Trophoblast cell (in vitro differentiated cells and primary cell): Measurements from ENCODE around the gene NME3.

Experiments
- DNase-seq, 2 donors: peaks; one replicate each; pipeline ENCODE4 v3.0.0-alpha.2; 2016
- H2AFZ ChIP-seq: 2 replicates; pipeline ENCODE4 v1.6.1; 2013; ENCODE audit warnings: low read length, moderate library complexity, mild to moderate bottlenecking; ENCODE audit not compliant: insufficient read depth, poor library complexity
- H2AK5ac ChIP-seq: 2 replicates; pipeline ENCODE4 v1.6.1; 2013; ENCODE audit warnings: mild to moderate bottlenecking, low read length
- H2BK120ac ChIP-seq: 2 replicates; pipeline ENCODE4 v1.6.1; 2013; ENCODE audit warnings: low read length, mild to moderate bottlenecking, moderate library complexity; ENCODE audit not compliant: insufficient read depth, poor library complexity
- H2BK12ac ChIP-seq: 2 replicates; pipeline ENCODE4 v1.6.1; 2013; ENCODE audit warnings: mild to moderate bottlenecking, low read length, moderate library complexity
- H2BK5ac ChIP-seq: 2 replicates; pipeline ENCODE4 v1.6.1; 2013; ENCODE audit warnings: low read length, low read depth, moderate library complexity, mild to moderate bottlenecking; ENCODE audit not compliant: poor library complexity
- H3K14ac ChIP-seq: 2 replicates; pipeline ENCODE4 v1.6.1; 2013; ENCODE audit warnings: mild to moderate bottlenecking, low read length
- H3K18ac ChIP-seq: 2 replicates; pipeline ENCODE4 v1.6.1; 2013; ENCODE audit warnings: mild to moderate bottlenecking, low read length
- H3K23ac ChIP-seq: 2 replicates; pipeline ENCODE4 v1.6.1; 2013; ENCODE audit warnings: low read length
- H3K27ac ChIP-seq: 2 replicates; pipeline ENCODE4 v1.5.1; 2013; ENCODE audit warnings: low read depth, mild to moderate bottlenecking, inconsistent platforms, low read length, moderate library complexity
- H3K27me3 ChIP-seq: 2 replicates; pipeline ENCODE4 v1.6.1; 2013; ENCODE audit warnings: inconsistent platforms, mild to moderate bottlenecking, low read length, moderate library complexity; ENCODE audit not compliant: insufficient read depth
- H3K36me3 ChIP-seq, 2 experiments: 1 replicate in 1 of 2; 2 replicates in 1 of 2; pipeline ENCODE4 v1.6.1; 2013; ENCODE audit warnings: low read length in 2 of 2, mild to moderate bottlenecking in 2 of 2, moderate library complexity in 1 of 2; ENCODE audit not compliant: insufficient read depth in 2 of 2, control insufficient read depth in 1 of 2
- H3K4ac ChIP-seq: 2 replicates; pipeline ENCODE4 v1.6.1; 2013; ENCODE audit warnings: low read depth, mild to moderate bottlenecking, low read length, moderate library complexity
- H3K4me1 ChIP-seq, 2 experiments: 1 replicate in 1 of 2; 2 replicates in 1 of 2; pipeline ENCODE4 v1.6.1; 2013; ENCODE audit warnings: low read length in 2 of 2, mild to moderate bottlenecking in 2 of 2, moderate library complexity in 1 of 2; ENCODE audit not compliant: insufficient read depth in 2 of 2, control insufficient read depth in 1 of 2
- H3K4me2 ChIP-seq: 2 replicates; pipeline ENCODE4 v1.6.1; 2013; ENCODE audit warnings: inconsistent platforms, mild to moderate bottlenecking, low read length, moderate library complexity
- H3K4me3 ChIP-seq: 2 replicates; pipeline ENCODE4 v1.5.1; 2013; ENCODE audit warnings: mild to moderate bottlenecking, low read depth, low read length, inconsistent platforms
- H3K79me1 ChIP-seq: one replicate; pipeline ENCODE4 v1.6.1; 2013; ENCODE audit warnings: low read length
- H3K79me2 ChIP-seq: 2 replicates; pipeline ENCODE4 v1.6.1; 2013; ENCODE audit warnings: low read length, mild to moderate bottlenecking; ENCODE audit not compliant: control insufficient read depth, insufficient read depth, poor library complexity
- H3K9ac ChIP-seq: 2 replicates; pipeline ENCODE4 v1.6.1; 2013; ENCODE audit warnings: mild to moderate bottlenecking, low read length
- H3K9me3 ChIP-seq: 2 replicates; pipeline ENCODE4 v1.6.1; 2013; ENCODE audit warnings: low read depth, mild to moderate bottlenecking, control low read depth, inconsistent platforms, low read length; ENCODE audit not compliant: insufficient read depth
- H4K12ac ChIP-seq: 2 replicates; pipeline ENCODE4 v1.6.1; 2013; ENCODE audit warnings: low read depth, mild to moderate bottlenecking, low read length, moderate library complexity
- H4K8ac ChIP-seq: 2 replicates; pipeline ENCODE4 v1.6.1; 2013; ENCODE audit warnings: low read depth, mild to moderate bottlenecking, low read length, moderate library complexity
- H4K91ac ChIP-seq: one replicate; pipeline ENCODE4 v1.6.1; 2013; ENCODE audit warnings: low read depth, mild to moderate bottlenecking, low read length, moderate library complexity
- WGBS: extraction: QIAGEN DNeasy Blood & Tissue Kit; methylation state at CpG from one replicate; pipeline ENCODE4 v1.1.7; 2013; ENCODE audit warnings: missing lambda C conversion rate; ENCODE audit not compliant: insufficient read length, insufficient coverage; ENCODE audit errors: extremely low coverage; 5-methylcytosine and 5-hydroxymethylcytosine counted together

NME3 gene

GRCh38 chr16:1743376-1744337, 27.7 kb downstream of the NME3 start:
- WGBS = no CpG with 5 or more reads among the region's 32 CpGs
- Histone ChIP-seq H3K14ac (no peak overlapping the region), H3K18ac (no peak overlapping the region), H3K27ac (no peak overlapping the region), H2AFZ (no peak overlapping the region), H4K12ac (no peak overlapping the region), H3K79me1 (peaks cover 20% of the 10 kb centered on the region), H3K4me2 (no peak overlapping the region), H3K27me3 (no peaks in the 10 kb centered on the region), H4K91ac (no peak overlapping the region), H3K4me3 (no peak overlapping the region), H3K36me3 (peaks cover 36 to 38% of the 10 kb centered on the region in 2 experiments), H3K4me1 (peaks cover 26 to 32% of the 10 kb centered on the region in 2 experiments), H3K23ac (no peak overlapping the region), H2AK5ac (no peak overlapping the region), H4K8ac (no peak overlapping the region), H3K4ac (no peak overlapping the region), H3K9ac (no peak overlapping the region), H2BK120ac (no peak overlapping the region), H2BK5ac (no peak overlapping the region), H3K9me3 (peaks cover 23% of the 10 kb centered on the region), H2BK12ac (peak overlapping the region; percentile 5), H3K79me2 (peaks cover 15% of the 10 kb centered on the region)
- DNase-seq = no peak

GRCh38 chr16:1741553-1742165, 29.7 kb downstream of the NME3 start:
- Histone ChIP-seq H3K4me1 (peaks cover 19 to 25% of the 10 kb centered on the region in 2 experiments), H3K27me3 (no peaks in the 10 kb centered on the region), H3K9me3 (peaks cover 41% of the 10 kb centered on the region), H3K14ac (no peak overlapping the region), H4K8ac (no peak overlapping the region), H3K9ac (no peak overlapping the region), H2BK5ac (no peak overlapping the region), H3K27ac (no peak overlapping the region), H2AK5ac (no peak overlapping the region), H3K4ac (no peak overlapping the region), H3K79me2 (peaks cover 10% of the 10 kb centered on the region), H3K18ac (no peak overlapping the region), H4K91ac (no peak overlapping the region), H3K23ac (no peak overlapping the region), H3K4me2 (no peak overlapping the region), H3K4me3 (no peak overlapping the region), H2BK12ac (no peak overlapping the region), H4K12ac (no peak overlapping the region), H3K36me3 (peaks cover 16 to 20% of the 10 kb centered on the region in 2 experiments), H3K79me1 (peaks cover 14% of the 10 kb centered on the region), H2BK120ac (no peak overlapping the region), H2AFZ (no peak overlapping the region)
- DNase-seq = no peak
- no CpG with 5 or more reads among the region's 19 CpGs for WGBS

- DNase-seq = no peak
- Histone ChIP-seq H3K18ac (no peak overlapping the region), H4K12ac (no peak overlapping the region), H3K4me3 (peak overlapping the region; percentile 1), H4K8ac (no peak overlapping the region), H3K23ac (no peak overlapping the region), H2BK12ac (no peak overlapping the region), H2AK5ac (no peak overlapping the region), H3K9ac (no peak overlapping the region), H4K91ac (no peak overlapping the region), H3K4ac (no peak overlapping the region), H2BK120ac (no peak overlapping the region), H2AFZ (no peak overlapping the region), H3K4me2 (no peak overlapping the region), H3K14ac (no peak overlapping the region), H3K36me3 (peaks cover 16 to 20% of the 10 kb centered on the region in 2 experiments), H3K79me1 (peaks cover 8% of the 10 kb centered on the region), H2BK5ac (no peak overlapping the region), H3K9me3 (peaks cover 48% of the 10 kb centered on the region), H3K4me1 (peaks cover 13 to 20% of the 10 kb centered on the region in 2 experiments), H3K27ac (no peak overlapping the region), H3K27me3 (no peaks in the 10 kb centered on the region), H3K79me2 (peaks cover 6% of the 10 kb centered on the region)
- no CpG with 5 or more reads among the region's 30 CpGs for WGBS
These were observed 30.4 kb downstream of the NME3 start for GRCh38 chr16:1740781-1741490.

- Histone ChIP-seq H3K23ac (no peak overlapping the region), H3K14ac (no peak overlapping the region), H4K12ac (no peak overlapping the region), H3K18ac (no peak overlapping the region), H3K4me3 (peak overlapping the region; percentile 42), H3K9me3 (peaks cover 55% of the 10 kb centered on the region), H2BK5ac (no peak overlapping the region), H2BK120ac (no peak overlapping the region), H3K79me1 (peaks cover 4% of the 10 kb centered on the region), H4K8ac (no peak overlapping the region), H3K4me2 (no peak overlapping the region), H3K27ac (no peak overlapping the region), H2BK12ac (no peak overlapping the region), H3K4ac (no peak overlapping the region), H2AK5ac (no peak overlapping the region), H3K79me2 (peaks cover 3% of the 10 kb centered on the region), H3K27me3 (no peaks in the 10 kb centered on the region), H3K36me3 (peaks cover 20% of the 10 kb centered on the region in 2 experiments), H2AFZ (no peak overlapping the region), H4K91ac (no peak overlapping the region), H3K4me1 (peaks cover 7 to 13% of the 10 kb centered on the region in 2 experiments), H3K9ac (no peak overlapping the region)
- no CpG with 5 or more reads among the region's 33 CpGs for WGBS
- no peak for DNase-seq
These were observed 31.1 kb downstream of the NME3 start for GRCh38 chr16:1740234-1740633.
